Transverse colon (tissue), 4 donors: ENCODE results near the gene PSTK. TPM values are rescaled to one million over a fixed set of nuclear protein-coding genes. Genes with fewer than 3 reads are reported as not detected.

Source experiments
- DNase-seq: peaks from one replicate; pipeline ENCODE4 v3.0.0-alpha.2; 2019
- H3K27ac ChIP-seq, 4 donors: fragments of 200-600 bp; sonication (generic); 2 replicates each; pipeline ENCODE4 v1.5.1; 2016 to 2018; ENCODE audit warnings: inconsistent platforms in 4 of 4
- H3K27me3 ChIP-seq: fragments of 200-600 bp; sonication (generic); 2 replicates; pipeline ENCODE4 v1.5.1; 2017; ENCODE audit warnings: inconsistent platforms
- H3K36me3 ChIP-seq, 4 donors: fragments of 200-600 bp; sonication (generic); 2 replicates each; pipeline ENCODE4 v1.5.1; 2017 to 2019; ENCODE audit warnings: inconsistent platforms in 4 of 4
- H3K4me1 ChIP-seq, 4 donors: fragments of 200-600 bp; sonication (generic); 2 replicates each; pipeline ENCODE4 v1.5.1; 2017 to 2020; ENCODE audit warnings: inconsistent platforms in 4 of 4
- H3K4me3 ChIP-seq, 4 donors: fragments of 200-600 bp; sonication (generic); 1 replicate in 1 of 4; 2 replicates in 3 of 4; pipeline versions ENCODE4 v1.5.1 to v1.6.1; 2017 to 2019; ENCODE audit warnings: inconsistent platforms in 4 of 4
- H3K9me3 ChIP-seq, 2 donors: fragments of 200-600 bp; sonication (generic); 2 replicates each; pipeline ENCODE4 v1.5.1; 2017 to 2019; ENCODE audit warnings: inconsistent platforms in 2 of 2
- EP300 ChIP-seq: sonication (generic); formaldehyde crosslinking; IDR thresholded peaks from one replicate; pipeline ENCODE4 v1.6.1; 2017; ENCODE audit warnings: antibody characterized with exemption, low read depth
- POLR2A ChIP-seq: fragments of 450-650 bp; IDR thresholded peaks from one replicate; pipeline ENCODE4 v1.6.1; 2016; ENCODE audit warnings: antibody characterized with exemption, mild to moderate bottlenecking, moderate library complexity
- POLR2AphosphoS5 ChIP-seq, 3 donors: sonication (generic); formaldehyde crosslinking; IDR thresholded peaks; one replicate each; pipeline ENCODE4 v1.6.1; 2016; ENCODE audit warnings: antibody characterized with exemption in 3 of 3
- WGBS, 2 donors: methylation state at CpG; one replicate each; pipeline ENCODE4 v1.1.5; 2018; ENCODE audit warnings: low coverage in 1 of 2; 5-methylcytosine and 5-hydroxymethylcytosine counted together
- in situ Hi-C, 4 donors: fragments of 200-750 bp; cut with MboI; loops; one replicate each; pipeline versions ENCODE4 v1.15.0 to v1.15.1; 2017; ENCODE audit warnings: low sequenced_read_pairs in 3 of 4, low pct_ligation_motif_present in 1 of 4, low pct_unique_long_range_greater_than_20kb in 1 of 4
- intact Hi-C: fragments of 100-400 bp; cut with DNase I; formaldehyde crosslinking; loops from one replicate; pipeline ENCODE4 v1.15.1; 2023; ENCODE audit warnings: low total_unique reads
- total RNA-seq, 4 donors: library from RNA; depleted of rRNA; stranded (reverse); fragments of >200 nt; gene quantifications; one replicate each; pipeline ENCODE4 v1.1.0, GENCODE V29; 2016
- TF ChIP-seq, protein P1 (sequence below), 5 experiments: fragments of 200-600 bp in 3 of 5; fragments of 450-650 bp in 2 of 5; sonication (generic) in 3 of 5; IDR thresholded peaks; 1 replicate in 2 of 5; 2 replicates in 3 of 5; pipeline ENCODE4 v1.5.1; 2016 to 2017; ENCODE audit warnings: antibody characterized with exemption in 5 of 5, inconsistent platforms in 3 of 5, mild to moderate bottlenecking in 2 of 5, moderate library complexity in 1 of 5

Gene PSTK
- total RNA-seq, 4 donors from 2014 or later, result 2.5 to 2.9 TPM; not detected in 2

DNA sequence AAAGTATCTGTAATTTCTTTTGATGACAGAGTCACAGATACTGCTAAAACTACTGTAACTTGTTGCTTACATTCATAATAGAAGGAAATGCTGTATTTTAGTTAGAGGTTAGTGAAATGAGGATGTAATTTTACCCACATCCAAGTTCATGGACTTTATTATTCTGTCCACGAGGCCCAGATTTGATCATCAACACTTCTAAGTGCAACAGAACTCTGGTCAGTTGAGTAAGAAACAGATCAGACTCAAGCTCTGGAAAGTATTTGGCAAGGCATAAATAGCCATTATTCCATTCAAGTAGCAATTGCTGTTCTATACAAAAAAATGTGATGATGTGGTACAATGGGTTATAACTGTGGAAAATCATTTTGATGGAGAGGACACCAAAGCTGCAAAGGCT is 50.9 kb downstream of the PSTK start:
- Histone ChIP-seq H3K4me1 (no peaks in the 10 kb centered on the region), H3K36me3 (no peaks in the 10 kb centered on the region), H3K27ac (no peak overlapping the region), H3K4me3 (no peak overlapping the region), H3K9me3 (no peaks in the 10 kb centered on the region), H3K27me3 (no peaks in the 10 kb centered on the region)
- 69 to 90% methylated on average over 1 of the region's 1 CpG for WGBS, 2 donors
- TF ChIP-seq POLR2A (no peak), POLR2AphosphoS5 (IDR thresholded peaks at IDR 0.05) (no peak), EP300 (no peak)
- TF ChIP-seq, protein P1, sequence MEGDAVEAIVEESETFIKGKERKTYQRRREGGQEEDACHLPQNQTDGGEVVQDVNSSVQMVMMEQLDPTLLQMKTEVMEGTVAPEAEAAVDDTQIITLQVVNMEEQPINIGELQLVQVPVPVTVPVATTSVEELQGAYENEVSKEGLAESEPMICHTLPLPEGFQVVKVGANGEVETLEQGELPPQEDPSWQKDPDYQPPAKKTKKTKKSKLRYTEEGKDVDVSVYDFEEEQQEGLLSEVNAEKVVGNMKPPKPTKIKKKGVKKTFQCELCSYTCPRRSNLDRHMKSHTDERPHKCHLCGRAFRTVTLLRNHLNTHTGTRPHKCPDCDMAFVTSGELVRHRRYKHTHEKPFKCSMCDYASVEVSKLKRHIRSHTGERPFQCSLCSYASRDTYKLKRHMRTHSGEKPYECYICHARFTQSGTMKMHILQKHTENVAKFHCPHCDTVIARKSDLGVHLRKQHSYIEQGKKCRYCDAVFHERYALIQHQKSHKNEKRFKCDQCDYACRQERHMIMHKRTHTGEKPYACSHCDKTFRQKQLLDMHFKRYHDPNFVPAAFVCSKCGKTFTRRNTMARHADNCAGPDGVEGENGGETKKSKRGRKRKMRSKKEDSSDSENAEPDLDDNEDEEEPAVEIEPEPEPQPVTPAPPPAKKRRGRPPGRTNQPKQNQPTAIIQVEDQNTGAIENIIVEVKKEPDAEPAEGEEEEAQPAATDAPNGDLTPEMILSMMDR (IDR thresholded peaks at IDR 0.05), result no peak
- no peak for DNase-seq
- in situ Hi-C loops (loop anchor here in 1 of 4 donors (25.0 kb wide), 1 partner anchor 531 kb away; no protein-coding TSS in a partner anchor), intact Hi-C loops (no loop called here)

DNA sequence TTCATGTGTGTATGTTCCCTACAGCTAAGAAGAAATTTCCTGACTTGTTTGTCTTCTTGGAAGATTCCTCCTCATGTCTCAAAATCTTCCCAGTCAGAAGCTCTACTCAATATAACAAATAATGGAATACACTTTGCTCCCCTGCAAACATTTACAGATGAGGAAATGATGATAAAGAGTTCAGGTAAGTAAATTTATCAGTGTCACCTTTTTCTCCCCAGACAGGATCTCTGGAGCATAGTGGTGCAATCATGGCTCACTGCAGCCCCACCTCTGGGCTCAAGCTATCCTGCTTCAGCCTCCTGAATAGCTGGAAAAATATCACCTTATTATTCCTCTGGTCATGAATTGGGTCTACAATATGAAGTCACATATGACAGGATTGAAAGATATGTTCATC is 54.1 kb downstream of the PSTK start:
- Histone ChIP-seq H3K4me3 (no peak overlapping the region), H3K9me3 (no peaks in the 10 kb centered on the region), H3K27me3 (no peaks in the 10 kb centered on the region), H3K4me1 (peaks cover 0 to 5% (median 0%) of the 10 kb centered on the region in 4 donors), H3K27ac (no peak overlapping the region), H3K36me3 (no peaks in the 10 kb centered on the region)
- in situ Hi-C loops (loop anchor here in 1 of 4 donors (25.0 kb wide), 1 partner anchor 528 kb away; no protein-coding TSS in a partner anchor), intact Hi-C loops (no loop called here)
- no peak for DNase-seq
- TF ChIP-seq EP300, result no peak
- TF ChIP-seq POLR2AphosphoS5 (IDR thresholded peaks at IDR 0.05), result no peak
- no peak for TF ChIP-seq POLR2A
- TF ChIP-seq, protein P1 (IDR thresholded peaks at IDR 0.05), result no peak

DNA sequence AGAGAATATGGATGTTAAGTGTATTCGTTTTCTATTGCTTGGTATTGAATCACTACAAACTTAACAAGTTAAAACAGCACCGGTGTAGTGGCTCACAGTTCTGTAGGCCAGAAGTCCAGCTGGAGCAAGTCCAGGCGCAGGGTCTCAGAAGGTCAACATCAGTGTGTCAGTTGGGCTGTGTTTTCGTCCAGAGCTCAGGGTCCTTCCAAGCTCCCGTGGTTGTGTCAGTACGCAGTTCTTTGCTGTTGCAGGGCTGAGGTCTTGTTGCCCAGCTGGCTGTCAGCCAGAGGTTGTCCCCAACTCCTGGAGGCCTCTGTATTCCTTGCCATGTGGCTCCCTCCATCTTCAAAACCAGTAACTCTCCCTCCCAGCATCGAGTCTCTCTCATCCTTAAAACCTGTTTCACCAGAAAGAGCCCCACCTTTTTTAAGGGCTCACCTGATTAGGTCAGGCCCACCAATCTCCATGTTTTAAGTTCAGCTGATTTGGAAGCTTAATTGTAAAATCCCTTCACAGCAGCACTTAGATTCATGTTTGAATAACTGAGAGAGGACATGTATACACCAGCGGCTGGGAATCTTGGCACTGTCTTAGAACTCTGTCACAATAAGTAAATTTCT is 55.4 kb downstream of the PSTK start:
- H3K4me1 ChIP-seq, result peaks cover 0 to 5% (median 0%) of the 10 kb centered on the region in 4 donors
- TF ChIP-seq POLR2AphosphoS5 (IDR thresholded peaks at IDR 0.05), result no peak
- TF ChIP-seq, protein P1 (IDR thresholded peaks at IDR 0.05), result no peak
- no peak for DNase-seq
- H3K27me3 ChIP-seq, result no peaks in the 10 kb centered on the region
- WGBS, 2 donors, result 88% methylated on average over 2 to 8 of the region's 8 CpGs
- no peaks in the 10 kb centered on the region for H3K36me3 ChIP-seq
- no peak overlapping the region for H3K27ac ChIP-seq
- no peak overlapping the region for H3K4me3 ChIP-seq
- intact Hi-C loops, result no loop called here
- in situ Hi-C loops, result loop anchor here in 1 of 4 donors (25.0 kb wide), 1 partner anchor 527 kb away; no protein-coding TSS in a partner anchor
- no peaks in the 10 kb centered on the region for H3K9me3 ChIP-seq

DNA sequence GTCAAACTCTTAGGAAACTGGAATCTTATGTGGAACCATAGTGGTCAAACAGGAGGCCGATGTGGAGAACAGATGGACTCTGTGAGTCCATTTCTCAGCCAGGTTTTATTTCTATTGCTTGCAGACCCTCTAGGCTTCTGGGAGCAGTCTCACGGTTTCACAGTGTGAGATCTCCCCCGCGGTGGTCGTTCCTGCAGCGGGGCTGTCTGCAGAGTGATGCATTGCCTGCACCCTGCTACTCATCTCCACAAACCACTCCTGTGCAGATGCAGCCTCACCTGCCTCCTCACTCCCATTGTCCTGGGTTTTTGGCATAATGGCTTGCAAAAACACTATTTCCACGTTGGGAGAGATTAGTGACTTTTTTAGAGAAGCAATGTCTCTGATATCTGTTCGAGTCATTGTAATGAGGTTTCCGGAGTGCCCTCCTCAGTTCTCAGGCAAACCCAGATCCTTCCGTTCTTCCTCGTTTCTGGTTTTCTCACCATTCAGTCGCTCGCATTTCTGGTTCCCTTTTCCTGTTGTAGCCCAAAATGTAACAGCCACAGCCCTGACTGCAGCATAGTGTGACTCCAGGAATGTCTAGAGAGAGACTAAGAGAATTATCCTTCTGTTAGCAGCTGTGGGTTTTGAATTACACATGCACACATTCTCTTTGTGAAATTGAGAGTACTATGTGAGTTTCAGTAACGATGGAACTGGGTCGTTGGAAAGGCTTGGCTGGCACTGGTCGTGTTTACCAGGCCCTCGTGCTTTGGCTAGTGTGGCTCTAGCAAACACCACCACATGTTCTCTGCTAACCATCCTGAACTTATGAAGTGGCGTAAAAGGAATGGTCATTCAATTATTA is 58.8 kb downstream of the PSTK start:
- in situ Hi-C loops (loop anchor here in 1 of 4 donors (25.0 kb wide), 1 partner anchor 523 kb away; no protein-coding TSS in a partner anchor), intact Hi-C loops (no loop called here)
- no peaks in the 10 kb centered on the region for H3K9me3 ChIP-seq
- no peak overlapping the region for H3K4me3 ChIP-seq
- TF ChIP-seq POLR2A (no peak), EP300 (no peak), POLR2AphosphoS5 (IDR thresholded peaks at IDR 0.05) (no peak)
- TF ChIP-seq, protein P1 (IDR thresholded peaks at IDR 0.05), result no peak
- H3K27ac ChIP-seq, result peak overlapping the region in 2 of 4 donors; percentile 30 to 45
- H3K4me1 ChIP-seq, result peaks cover 0 to 5% (median 0%) of the 10 kb centered on the region in 4 donors
- H3K27me3 ChIP-seq, result no peaks in the 10 kb centered on the region
- no peak for DNase-seq
- H3K36me3 ChIP-seq, result no peaks in the 10 kb centered on the region
- 65 to 70% methylated on average over 14 to 18 of the region's 18 CpGs for WGBS, 2 donors
